Skin epidermis (tissue), 12 donors: ENCODE data around the gene MFSD6.
"Not testable (repeated sequence)": the region's sequence is repeated elsewhere in the genome, so short reads cannot be mapped to it uniquely, and the experiment has no call there.

Source experiments
- H3K27ac ChIP-seq, 21 experiments: fragments of 200-600 bp; sonication (generic) in 11 of 21; one replicate each; pipeline ENCODE4 v1.5.0; 2020; ENCODE audit warnings: mild to moderate bottlenecking in 3 of 21, inconsistent platforms in 2 of 21, moderate library complexity in 2 of 21
- H3K4me3 ChIP-seq, 7 experiments: fragments of 200-600 bp; sonication (generic) in 2 of 7; one replicate each; pipeline ENCODE4 v1.5.0; 2020; ENCODE audit warnings: inconsistent platforms in 2 of 7, mild to moderate bottlenecking in 2 of 7, moderate library complexity in 1 of 7

MFSD6 gene

GRCh38 chr2:190407662-190408537 is at the start of gene MFSD6:
Gene MFSD6 (plus strand): TSS chr2:190408355. CDS start chr2:190436030, 27,675 bp downstream.
- peak within 1 kb of the TSS; percentile 82 to 98 (median 94) for H3K27ac ChIP-seq
- peak within 1 kb of the TSS; percentile 55 to 85 (median 75) for H3K4me3 ChIP-seq

GRCh38 chr2:190358655-190359448 is 49.3 kb upstream of the MFSD6 start:
- H3K4me3 ChIP-seq: not testable (repeated sequence)
- H3K27ac ChIP-seq: peak overlapping the region in 15 of 21 experiments; percentile 5 to 85 (median 54)

- Histone ChIP-seq H3K27ac (peak overlapping the region in 11 of 21 experiments; percentile 22 to 85 (median 70)), H3K4me3 (peak overlapping the region in 2 of 7 experiments; percentile 27 to 28)
These were observed 47.6 kb upstream of the MFSD6 start for GRCh38 chr2:190360561-190360960.

GRCh38 chr2:190360965-190361364 is 47.2 kb upstream of the MFSD6 start:
- H3K27ac ChIP-seq: no peak overlapping the region
- no peak overlapping the region for H3K4me3 ChIP-seq

- H3K4me3 ChIP-seq: no peak overlapping the region
- no peak overlapping the region for H3K27ac ChIP-seq
These were observed 46.6 kb upstream of the MFSD6 start for GRCh38 chr2:190361572-190361971.

GRCh38 chr2:190362894-190363293 is 45.3 kb upstream of the MFSD6 start:
- H3K4me3 ChIP-seq: no peak overlapping the region
- no peak overlapping the region for H3K27ac ChIP-seq

GRCh38 chr2:190365499-190366204 is 42.5 kb upstream of the MFSD6 start:
- no peak overlapping the region for H3K4me3 ChIP-seq
- H3K27ac ChIP-seq: no peak overlapping the region

GRCh38 chr2:190366248-190366753 is 41.9 kb upstream of the MFSD6 start:
- Histone ChIP-seq H3K27ac (no peak overlapping the region), H3K4me3 (no peak overlapping the region)

GRCh38 chr2:190367091-190367490 is 41.1 kb upstream of the MFSD6 start:
- Histone ChIP-seq H3K27ac (no peak overlapping the region), H3K4me3 (no peak overlapping the region)

- Histone ChIP-seq H3K27ac (no peak overlapping the region), H3K4me3 (no peak overlapping the region)
These were observed 38.5 kb upstream of the MFSD6 start for GRCh38 chr2:190369635-190370034.

GRCh38 chr2:190376083-190376482 is 32.1 kb upstream of the MFSD6 start:
- Histone ChIP-seq H3K27ac (no peak overlapping the region), H3K4me3 (no peak overlapping the region)

- Histone ChIP-seq H3K27ac (no peak overlapping the region), H3K4me3 (no peak overlapping the region)
These were observed 31.4 kb upstream of the MFSD6 start for GRCh38 chr2:190376591-190377245.

GRCh38 chr2:190378880-190379237 is 29.3 kb upstream of the MFSD6 start:
- Histone ChIP-seq H3K27ac (peak overlapping the region in 1 of 21 experiments; percentile 31), H3K4me3 (no peak overlapping the region)

- Histone ChIP-seq H3K4me3 (no peak overlapping the region), H3K27ac (no peak overlapping the region)
These were observed 28.7 kb upstream of the MFSD6 start for GRCh38 chr2:190379249-190379964.

GRCh38 chr2:190380962-190381412 is 27.2 kb upstream of the MFSD6 start:
- Histone ChIP-seq H3K27ac (no peak overlapping the region), H3K4me3 (no peak overlapping the region)

- Histone ChIP-seq H3K27ac (no peak overlapping the region), H3K4me3 (no peak overlapping the region)
These were observed 25.3 kb upstream of the MFSD6 start for GRCh38 chr2:190382851-190383250.

- Histone ChIP-seq H3K27ac (no peak overlapping the region), H3K4me3 (no peak overlapping the region)
These were observed 20.7 kb upstream of the MFSD6 start for GRCh38 chr2:190387422-190387821.

- no peak overlapping the region for H3K4me3 ChIP-seq
- H3K27ac ChIP-seq: no peak overlapping the region
These were observed 11.9 kb upstream of the MFSD6 start for GRCh38 chr2:190396271-190396670.
